Osteoblast (primary cell): ENCODE data around the gene GAMT. TPM values are rescaled to one million over a fixed set of nuclear protein-coding genes. Genes with fewer than 3 reads are reported as not detected.

Experiments
- DNase-seq: peaks from one replicate; pipeline ENCODE4 v3.0.0; 2011; ENCODE audit warnings: low spot score, mixed read lengths; ENCODE audit not compliant: insufficient read length; ENCODE audit errors: missing footprints
- H2AFZ ChIP-seq: 2 replicates; pipeline ENCODE4 v1.6.0; 2011; ENCODE audit warnings: mild to moderate bottlenecking, low read length
- H3K27ac ChIP-seq: 2 replicates; pipeline ENCODE4 v1.5.1; 2011; ENCODE audit warnings: mild to moderate bottlenecking, low read depth, low read length, moderate library complexity
- H3K27me3 ChIP-seq: 2 replicates; pipeline ENCODE4 v1.6.0; 2012; ENCODE audit warnings: mild to moderate bottlenecking, control low read depth, inconsistent platforms, low read length, moderate library complexity; ENCODE audit not compliant: insufficient read depth
- H3K36me3 ChIP-seq: 2 replicates; pipeline ENCODE4 v1.5.1; 2011; ENCODE audit warnings: mild to moderate bottlenecking, low read length, control low read depth, moderate library complexity; ENCODE audit not compliant: insufficient read depth
- H3K4me1 ChIP-seq: 2 replicates; pipeline ENCODE4 v1.5.1; 2011; ENCODE audit warnings: mild to moderate bottlenecking, low read length, control low read depth, moderate library complexity; ENCODE audit not compliant: insufficient read depth
- H3K4me2 ChIP-seq: 2 replicates; pipeline ENCODE4 v1.6.0; 2011; ENCODE audit warnings: mild to moderate bottlenecking, low read length; ENCODE audit not compliant: insufficient read depth
- H3K4me3 ChIP-seq: fragments of 200-600 bp; sonication (generic); 3 replicates; pipeline ENCODE4 v1.5.1; 2012; ENCODE audit warnings: mild to moderate bottlenecking, low read length, inconsistent platforms; ENCODE audit not compliant: insufficient read depth
- H3K79me2 ChIP-seq: 2 replicates; pipeline ENCODE4 v1.6.0; 2012; ENCODE audit warnings: mild to moderate bottlenecking, low read length, control low read depth, inconsistent platforms; ENCODE audit not compliant: insufficient read depth
- H3K9me3 ChIP-seq: 2 replicates; pipeline ENCODE4 v1.5.1; 2011; ENCODE audit warnings: low read depth, low read length, control low read depth
- H4K20me1 ChIP-seq: 2 replicates; pipeline ENCODE4 v1.6.0; 2012; ENCODE audit warnings: mild to moderate bottlenecking, low read length, control low read depth; ENCODE audit not compliant: insufficient read depth
- CTCF ChIP-seq: IDR thresholded peaks from 2 replicates; pipeline ENCODE4 v1.5.1; 2011; ENCODE audit warnings: mild to moderate bottlenecking, low read depth, low read length, moderate library complexity; ENCODE audit errors: extremely low read depth
- total RNA-seq: library from RNA; depleted of rRNA; stranded (reverse); fragments of >200 nt; gene quantifications from 2 replicates; pipeline ENCODE4 v1.2.3, GENCODE V29; 2012

The GAMT gene
- total RNA-seq, 1 donor, result 25.0 TPM

- Histone ChIP-seq H3K4me1 (no peaks in the 10 kb centered on the region), H3K36me3 (no peaks in the 10 kb centered on the region), H3K27me3 (no peaks in the 10 kb centered on the region), H3K79me2 (no peaks in the 10 kb centered on the region), H2AFZ (no peak overlapping the region), H3K27ac (no peak overlapping the region), H3K4me3 (no peak overlapping the region), H4K20me1 (no peaks in the 10 kb centered on the region), H3K4me2 (no peak overlapping the region), H3K9me3 (no peaks in the 10 kb centered on the region)
- TF ChIP-seq CTCF, result no peak
- no peak for DNase-seq
These were observed 52.1 kb downstream of the GAMT start for GRCh38 chr19:1349211-1349610.

Other genes with a start within 250 kb of the GAMT start
- gene SBNO2, start 227.3 kb downstream of the GAMT start, total RNA-seq, result 58.0 and 69.1 TPM in 2 replicates
- 75.7 and 100 TPM in 2 replicates for gene STK11, start 195.8 kb downstream of the GAMT start, total RNA-seq
- 1.8 and 2.9 TPM in 2 replicates for gene CBARP, start 163.5 kb downstream of the GAMT start, total RNA-seq
- 12.4 and 13.8 TPM in 2 replicates for gene ATP5F1D, start 159.8 kb downstream of the GAMT start, total RNA-seq
- gene MIDN, start 153.0 kb downstream of the GAMT start, total RNA-seq, result 14.4 and 19.9 TPM in 2 replicates
- gene CIRBP, start 132.2 kb downstream of the GAMT start, total RNA-seq, result 300 and 380 TPM in 2 replicates
- 21.8 and 25.0 TPM in 2 replicates for gene FAM174C, start 126.0 kb downstream of the GAMT start, total RNA-seq
- not detected in 2 replicates for gene EFNA2, start 115.7 kb downstream of the GAMT start, total RNA-seq
- 40.4 and 46.0 TPM in 2 replicates for gene NDUFS7, start 17.6 kb downstream of the GAMT start, total RNA-seq
- gene DAZAP1, start 6.0 kb upstream of the GAMT start, total RNA-seq, result 40.9 and 44.5 TPM in 2 replicates
- gene RPS15, start 36.9 kb upstream of the GAMT start, total RNA-seq, result 304 and 318 TPM in 2 replicates
- 0.29 and 0.36 TPM in 2 replicates for gene APC2, start 48.6 kb upstream of the GAMT start, total RNA-seq
- gene C19orf25, start 77.7 kb upstream of the GAMT start, total RNA-seq, result 28.9 and 30.0 TPM in 2 replicates
- 1.4 and 2.4 TPM in 2 replicates for gene PCSK4, start 88.8 kb upstream of the GAMT start, total RNA-seq
- 1.2 and 1.8 TPM in 2 replicates for gene REEP6, start 89.6 kb upstream of the GAMT start, total RNA-seq
- gene ADAMTSL5, start 111.5 kb upstream of the GAMT start, total RNA-seq, result 0.29 and 1.1 TPM in 2 replicates
- under 0.01 TPM in 1 of 2 replicates, not detected in the other for gene PLK5, start 122.5 kb upstream of the GAMT start, total RNA-seq
- 38.0 and 47.0 TPM in 2 replicates for gene MEX3D, start 166.8 kb upstream of the GAMT start, total RNA-seq
- 76.9 and 78.5 TPM in 2 replicates for gene MBD3, start 191.3 kb upstream of the GAMT start, total RNA-seq
- 37.4 and 39.4 TPM in 2 replicates for gene UQCR11, start 203.9 kb upstream of the GAMT start, total RNA-seq